Ishikawa (cell line): Measurements from ENCODE around the gene ROCK1.

Experiments
- CEBPB ChIP-seq: IDR thresholded peaks from 2 replicates; pipeline ENCODE4 v1.6.1; 2012
- CREB1 ChIP-seq: IDR thresholded peaks from 2 replicates; pipeline ENCODE4 v1.6.1; 2012; ENCODE audit warnings: low read depth
- EGR1 ChIP-seq: IDR thresholded peaks from 2 replicates; pipeline ENCODE4 v1.6.1; 2012
- EP300 ChIP-seq: IDR thresholded peaks from 2 replicates; pipeline ENCODE4 v1.6.1; 2012; ENCODE audit warnings: borderline replicate concordance
- FOXM1 ChIP-seq: IDR thresholded peaks from 2 replicates; pipeline ENCODE4 v1.6.1; 2012; ENCODE audit warnings: low read depth, borderline replicate concordance
- MAX ChIP-seq: IDR thresholded peaks from 2 replicates; pipeline ENCODE4 v1.6.1; 2012
- NFIC ChIP-seq: IDR thresholded peaks from 2 replicates; pipeline ENCODE4 v1.6.1; 2012
- RAD21 ChIP-seq: IDR thresholded peaks from 2 replicates; pipeline ENCODE4 v1.6.1; 2012; ENCODE audit warnings: low read depth
- TAF1 ChIP-seq: IDR thresholded peaks from 2 replicates; pipeline ENCODE4 v1.6.1; 2012; ENCODE audit warnings: low read depth, mild to moderate bottlenecking
- TCF12 ChIP-seq: IDR thresholded peaks from 2 replicates; pipeline ENCODE4 v1.6.1; 2012; ENCODE audit warnings: low read depth
- TEAD4 ChIP-seq: IDR thresholded peaks from 2 replicates; pipeline ENCODE4 v1.6.1; 2012
- USF1 ChIP-seq: IDR thresholded peaks from 2 replicates; pipeline ENCODE4 v1.6.1; 2012
- YY1 ChIP-seq: IDR thresholded peaks from 2 replicates; pipeline ENCODE4 v1.6.1; 2012; ENCODE audit warnings: low read depth
- ZBTB7A ChIP-seq: IDR thresholded peaks from 2 replicates; pipeline ENCODE4 v1.6.1; 2012; ENCODE audit warnings: low read depth
- TF ChIP-seq, protein P1 (sequence below): IDR thresholded peaks from 2 replicates; pipeline ENCODE4 v1.6.1; 2012; ENCODE audit warnings: low read depth, mild to moderate bottlenecking

ROCK1 gene

DNA sequence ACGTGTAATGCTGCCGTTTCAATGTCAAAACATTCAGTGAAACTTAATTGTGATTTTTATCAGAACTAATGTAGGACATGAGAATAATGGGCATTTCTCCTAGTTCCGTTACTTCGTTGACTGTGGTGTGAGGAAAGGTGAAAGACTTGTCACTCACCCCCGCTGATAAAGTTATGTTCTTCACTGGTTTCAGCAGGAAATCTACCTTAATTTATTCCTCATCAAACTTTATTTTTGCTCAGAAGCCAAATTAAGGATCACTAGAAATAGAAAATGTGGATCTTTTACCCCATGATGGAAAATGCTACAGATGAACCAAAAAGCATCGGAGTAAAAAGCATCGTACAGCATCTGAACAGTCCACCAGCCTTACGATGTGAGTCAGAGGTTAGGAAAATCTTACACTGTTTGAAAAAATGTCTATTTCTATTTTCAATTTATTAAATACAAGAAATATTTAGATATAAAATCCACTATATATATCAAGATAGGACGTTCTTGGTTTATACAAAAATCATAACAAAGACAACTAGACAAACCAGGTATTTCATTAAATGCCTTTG is 1.0 kb upstream of the ROCK1 start:
- TF ChIP-seq MAX (no peak), EGR1 (no peak), NFIC (no peak), YY1 (no peak), CEBPB (no peak), ZBTB7A (no peak), TEAD4 (no peak), TAF1 (no peak), USF1 (no peak), FOXM1 (no peak), TCF12 (no peak), EP300 (no peak), RAD21 (no peak), CREB1 (no peak)
- TF ChIP-seq, protein P1, sequence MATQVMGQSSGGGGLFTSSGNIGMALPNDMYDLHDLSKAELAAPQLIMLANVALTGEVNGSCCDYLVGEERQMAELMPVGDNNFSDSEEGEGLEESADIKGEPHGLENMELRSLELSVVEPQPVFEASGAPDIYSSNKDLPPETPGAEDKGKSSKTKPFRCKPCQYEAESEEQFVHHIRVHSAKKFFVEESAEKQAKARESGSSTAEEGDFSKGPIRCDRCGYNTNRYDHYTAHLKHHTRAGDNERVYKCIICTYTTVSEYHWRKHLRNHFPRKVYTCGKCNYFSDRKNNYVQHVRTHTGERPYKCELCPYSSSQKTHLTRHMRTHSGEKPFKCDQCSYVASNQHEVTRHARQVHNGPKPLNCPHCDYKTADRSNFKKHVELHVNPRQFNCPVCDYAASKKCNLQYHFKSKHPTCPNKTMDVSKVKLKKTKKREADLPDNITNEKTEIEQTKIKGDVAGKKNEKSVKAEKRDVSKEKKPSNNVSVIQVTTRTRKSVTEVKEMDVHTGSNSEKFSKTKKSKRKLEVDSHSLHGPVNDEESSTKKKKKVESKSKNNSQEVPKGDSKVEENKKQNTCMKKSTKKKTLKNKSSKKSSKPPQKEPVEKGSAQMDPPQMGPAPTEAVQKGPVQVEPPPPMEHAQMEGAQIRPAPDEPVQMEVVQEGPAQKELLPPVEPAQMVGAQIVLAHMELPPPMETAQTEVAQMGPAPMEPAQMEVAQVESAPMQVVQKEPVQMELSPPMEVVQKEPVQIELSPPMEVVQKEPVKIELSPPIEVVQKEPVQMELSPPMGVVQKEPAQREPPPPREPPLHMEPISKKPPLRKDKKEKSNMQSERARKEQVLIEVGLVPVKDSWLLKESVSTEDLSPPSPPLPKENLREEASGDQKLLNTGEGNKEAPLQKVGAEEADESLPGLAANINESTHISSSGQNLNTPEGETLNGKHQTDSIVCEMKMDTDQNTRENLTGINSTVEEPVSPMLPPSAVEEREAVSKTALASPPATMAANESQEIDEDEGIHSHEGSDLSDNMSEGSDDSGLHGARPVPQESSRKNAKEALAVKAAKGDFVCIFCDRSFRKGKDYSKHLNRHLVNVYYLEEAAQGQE: no peak

GRCh38 chr18:21112140-21112473 is 494 bp upstream of the ROCK1 start:
- TF ChIP-seq, protein P1: 0 out of 2 replicates have a peak, but pooled peaks have one; percentile 10
- TF ChIP-seq CREB1: no peak

DNA sequence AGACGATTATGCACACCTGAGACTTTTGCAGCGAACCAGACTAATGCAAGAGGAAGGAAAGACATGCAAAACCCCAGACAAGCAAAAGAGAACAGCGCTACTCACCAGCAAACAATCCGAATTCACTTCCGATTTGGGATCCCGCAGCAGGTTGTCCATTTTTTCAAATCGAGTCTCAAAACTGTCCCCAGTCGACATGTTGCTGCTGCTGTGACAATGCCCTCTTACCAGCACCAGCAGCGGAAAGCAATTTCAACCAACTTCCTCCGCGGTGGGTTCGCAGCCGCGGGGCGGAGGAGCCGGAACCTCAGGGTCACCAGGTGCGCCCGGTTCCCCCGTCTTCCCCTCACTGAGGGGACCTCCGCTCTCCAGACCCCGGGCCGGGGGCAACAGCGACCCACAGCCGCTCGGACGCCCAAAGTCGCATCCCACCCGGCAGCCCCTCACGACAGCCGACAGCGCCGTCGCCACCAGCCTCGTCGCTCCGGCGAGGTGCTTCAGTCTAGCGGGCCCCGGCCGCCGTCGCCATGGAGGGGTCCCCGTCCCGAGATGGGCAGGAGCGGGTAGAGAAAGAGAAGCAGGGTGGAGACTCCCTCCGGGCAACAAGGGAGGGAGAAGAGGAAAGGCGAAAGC is 784 bp downstream of the ROCK1 start:
- TF ChIP-seq MAX: no peak
- TF ChIP-seq CEBPB: no peak
- TF ChIP-seq USF1: no peak
- TF ChIP-seq TAF1: no peak; the same call in 1 of the 2 replicates
- no peak; the same call in 1 of the 2 replicates for TF ChIP-seq ZBTB7A
- no peak for TF ChIP-seq NFIC
- TF ChIP-seq EGR1: no peak
- TF ChIP-seq TEAD4: no peak
- TF ChIP-seq RAD21: no peak
- no peak for TF ChIP-seq CREB1
- TF ChIP-seq EP300: no peak
- TF ChIP-seq YY1: no peak

GRCh38 chr18:21109936-21110712 is 1.5 kb downstream of the ROCK1 start:
- TF ChIP-seq TCF12 (no peak), USF1 (no peak), RAD21 (no peak), NFIC (no peak), YY1 (no peak), TEAD4 (no peak), MAX (no peak), EP300 (no peak), CEBPB (no peak), EGR1 (no peak), CREB1 (no peak), FOXM1 (no peak), TAF1 (no peak), ZBTB7A (no peak)
- TF ChIP-seq, protein P1: no peak
